Thoracic aorta (tissue), 2 donors: Measurements from ENCODE around the gene KIFAP3. TPM values are rescaled to one million over a fixed set of nuclear protein-coding genes. Genes with fewer than 3 reads are reported as not detected.

ENCODE experiments used
- ATAC-seq: fragments of 150-250 bp; one replicate; pipeline ENCODE4 v1.8.0; 2017; ENCODE audit warnings: low read depth; ENCODE audit not compliant: insufficient number of reproducible peaks, low FRiP score
- DNase-seq: peaks from one replicate; pipeline ENCODE4 v3.0.0-alpha.2; 2020; ENCODE audit warnings: low spot score
- H3K27ac ChIP-seq, 2 donors: fragments of 200-600 bp; sonication (generic); 1 replicate in 1 of 2; 2 replicates in 1 of 2; pipeline ENCODE4 v1.5.1; 2016; ENCODE audit warnings: mild to moderate bottlenecking in 2 of 2, moderate library complexity in 2 of 2
- H3K27me3 ChIP-seq: fragments of 200-600 bp; sonication (generic); replicated peaks from 2 replicates; pipeline ENCODE4 v1.6.0; 2016; ENCODE audit warnings: mild to moderate bottlenecking; ENCODE audit not compliant: insufficient read depth
- H3K36me3 ChIP-seq: fragments of 200-600 bp; sonication (generic); one replicate; pipeline ENCODE4 v1.5.1; 2016
- H3K4me1 ChIP-seq, 2 donors: fragments of 200-600 bp; sonication (generic); 1 replicate in 1 of 2; 2 replicates in 1 of 2; pipeline versions ENCODE4 v1.5.1 to v1.6.0; 2016; ENCODE audit warnings: low read depth in 2 of 2, mild to moderate bottlenecking in 1 of 2; ENCODE audit not compliant: control insufficient read depth in 1 of 2
- H3K4me3 ChIP-seq: fragments of 200-600 bp; sonication (generic); 2 replicates; pipeline ENCODE4 v1.5.1; 2016; ENCODE audit warnings: mild to moderate bottlenecking
- H3K9me3 ChIP-seq: fragments of 200-600 bp; sonication (generic); 2 replicates; pipeline ENCODE4 v1.5.1; 2016
- CTCF ChIP-seq: fragments of 200-600 bp; sonication (generic); IDR thresholded peaks from one replicate; pipeline ENCODE4 v1.5.1; 2019; ENCODE audit warnings: antibody characterized with exemption
- total RNA-seq, 2 donors: library from RNA; depleted of rRNA; stranded (reverse); fragments of >200 nt; gene quantifications; one replicate each; pipeline versions ENCODE4 v1.1.0 to v1.2.3, GENCODE V29; 2016

The KIFAP3 gene
- total RNA-seq, 2 donors from 2014 or later = 23.6 to 43.8 TPM

GRCh38 chr1:169957884-169958283 lies 116.6 kb downstream of the KIFAP3 start:
- no peak for ATAC-seq
- TF ChIP-seq CTCF = no peak
- Histone ChIP-seq H3K4me1 (no peaks in the 10 kb centered on the region), H3K4me3 (no peak overlapping the region), H3K27me3 (no peaks in the 10 kb centered on the region), H3K36me3 (peaks cover 9% of the 10 kb centered on the region), H3K27ac (no peak overlapping the region), H3K9me3 (no peaks in the 10 kb centered on the region)
- no peak for DNase-seq

- ATAC-seq (no peak), DNase-seq (no peak)
- Histone ChIP-seq H3K9me3 (no peaks in the 10 kb centered on the region), H3K4me3 (no peak overlapping the region), H3K27me3 (no peaks in the 10 kb centered on the region), H3K4me1 (no peaks in the 10 kb centered on the region), H3K27ac (no peak overlapping the region), H3K36me3 (peaks cover 9% of the 10 kb centered on the region)
- no peak for TF ChIP-seq CTCF
Measured at GRCh38 chr1:169951108-169951507, 123.4 kb downstream of the KIFAP3 start.

- Histone ChIP-seq H3K4me1 (no peaks in the 10 kb centered on the region), H3K4me3 (no peak overlapping the region), H3K27me3 (no peaks in the 10 kb centered on the region), H3K27ac (no peak overlapping the region), H3K36me3 (peaks cover 6% of the 10 kb centered on the region), H3K9me3 (no peaks in the 10 kb centered on the region)
- ATAC-seq (no peak), DNase-seq (no peak)
- no peak for TF ChIP-seq CTCF
Measured at GRCh38 chr1:169949139-169949538, 125.4 kb downstream of the KIFAP3 start.

- no peak overlapping the region for H3K27ac ChIP-seq
- no peak for TF ChIP-seq CTCF
- no peaks in the 10 kb centered on the region for H3K27me3 ChIP-seq
- peaks cover 0 to 8% of the 10 kb centered on the region in 2 donors for H3K4me1 ChIP-seq
- DNase-seq (no peak), ATAC-seq (no peak)
- no peaks in the 10 kb centered on the region for H3K9me3 ChIP-seq
- H3K4me3 ChIP-seq = no peak overlapping the region
- H3K36me3 ChIP-seq = peaks cover 3% of the 10 kb centered on the region
Measured at GRCh38 chr1:169946206-169946605, 128.3 kb downstream of the KIFAP3 start.

GRCh38 chr1:169945181-169945580 lies 129.3 kb downstream of the KIFAP3 start:
- peaks cover 0 to 8% of the 10 kb centered on the region in 2 donors for H3K4me1 ChIP-seq
- peaks cover 3% of the 10 kb centered on the region for H3K36me3 ChIP-seq
- DNase-seq = no peak
- no peak for TF ChIP-seq CTCF
- H3K4me3 ChIP-seq = no peak overlapping the region
- ATAC-seq = no peak
- H3K9me3 ChIP-seq = no peaks in the 10 kb centered on the region
- no peak overlapping the region for H3K27ac ChIP-seq
- no peaks in the 10 kb centered on the region for H3K27me3 ChIP-seq
